ENCODE data around the gene PODXL. TPM values are rescaled to one million over a fixed set of nuclear protein-coding genes. Genes with fewer than 3 reads are reported as not detected.

Gene PODXL
- total RNA-seq, 3 donors from 2014 or later, result 20.3 to 55.6 (median 33.1) TPM

- no peak for DNase-seq (ENCODE audit: low spot score in 2 of 2)
- peak overlapping the region in 1 of 2 donors; percentile 48 for H3K27ac ChIP-seq
- peak overlapping the region; percentile 63 to 96 (median 68) for H3K4me3 ChIP-seq
- no peak for TF ChIP-seq CTCF (IDR thresholded peaks at IDR 0.05)
- no peak for TF ChIP-seq POLR2A (IDR thresholded peaks at IDR 0.05)
- no peak for TF ChIP-seq POLR2AphosphoS5 (IDR thresholded peaks at IDR 0.05)
- no peaks in the 10 kb centered on the region for H3K36me3 ChIP-seq
- H3K27me3 ChIP-seq, result no peaks in the 10 kb centered on the region
- peaks cover 0 to 5% of the 10 kb centered on the region in 2 donors for H3K4me1 ChIP-seq
- H3K9me3 ChIP-seq, result no peaks in the 10 kb centered on the region
- intact Hi-C loops (cut with DNase I; ENCODE audit: low total_unique reads), result no loop called here
These were observed 2.5 kb downstream of the PODXL start for GRCh38 chr7:131553931-131554330.

- no peaks in the 10 kb centered on the region for H3K27me3 ChIP-seq
- intact Hi-C loops (cut with DNase I; ENCODE audit: low total_unique reads), result no loop called here
- peak overlapping the region in 1 of 2 donors; percentile 43 for H3K27ac ChIP-seq
These were observed 4.4 kb downstream of the PODXL start for GRCh38 chr7:131552053-131552452.

GRCh38 chr7:131550846-131551245 is 5.6 kb downstream of the PODXL start:
- H3K4me1 ChIP-seq, result no peaks in the 10 kb centered on the region
- intact Hi-C loops (cut with DNase I; ENCODE audit: low total_unique reads), result no loop called here
- H3K27me3 ChIP-seq, result no peaks in the 10 kb centered on the region
- no peaks in the 10 kb centered on the region for H3K36me3 ChIP-seq
- no peak overlapping the region for H3K4me3 ChIP-seq
- no peaks in the 10 kb centered on the region for H3K9me3 ChIP-seq
- peak overlapping the region in 1 of 2 donors; percentile 0 for H3K27ac ChIP-seq
- TF ChIP-seq CTCF (IDR thresholded peaks at IDR 0.05) (no peak), POLR2A (IDR thresholded peaks at IDR 0.05) (no peak), POLR2AphosphoS5 (IDR thresholded peaks at IDR 0.05) (no peak)
- DNase-seq (ENCODE audit: low spot score in 2 of 2), result no peak

More at GRCh38 chr7:131552053-131552452, 4.4 kb downstream of the PODXL start:
- no peaks in the 10 kb centered on the region for H3K9me3 ChIP-seq
- TF ChIP-seq CTCF (IDR thresholded peaks at IDR 0.05), result no peak
- no peak for TF ChIP-seq POLR2AphosphoS5 (IDR thresholded peaks at IDR 0.05)
- no peak for TF ChIP-seq POLR2A (IDR thresholded peaks at IDR 0.05)
- DNase-seq (ENCODE audit: low spot score in 2 of 2), result no peak
- no peaks in the 10 kb centered on the region for H3K36me3 ChIP-seq
- peaks cover 0 to 2% of the 10 kb centered on the region in 2 donors for H3K4me1 ChIP-seq
- no peak overlapping the region for H3K4me3 ChIP-seq

GRCh38 chr7:131548371-131548770 is 8.1 kb downstream of the PODXL start:
- no peak overlapping the region for H3K4me3 ChIP-seq
- H3K36me3 ChIP-seq, result no peaks in the 10 kb centered on the region
- intact Hi-C loops (cut with DNase I; ENCODE audit: low total_unique reads), result no loop called here
- H3K4me1 ChIP-seq, result no peaks in the 10 kb centered on the region
- TF ChIP-seq CTCF (IDR thresholded peaks at IDR 0.05) (no peak), POLR2AphosphoS5 (IDR thresholded peaks at IDR 0.05) (no peak), POLR2A (IDR thresholded peaks at IDR 0.05) (no peak)
- no peaks in the 10 kb centered on the region for H3K27me3 ChIP-seq
- DNase-seq (ENCODE audit: low spot score in 2 of 2), result no peak
- no peak overlapping the region for H3K27ac ChIP-seq
- H3K9me3 ChIP-seq, result no peaks in the 10 kb centered on the region

GRCh38 chr7:131547589-131547988 is 8.8 kb downstream of the PODXL start:
- TF ChIP-seq POLR2AphosphoS5 (IDR thresholded peaks at IDR 0.05) (no peak), POLR2A (IDR thresholded peaks at IDR 0.05) (no peak), CTCF (IDR thresholded peaks at IDR 0.05) (no peak)
- intact Hi-C loops (cut with DNase I; ENCODE audit: low total_unique reads), result no loop called here
- peak overlapping the region in 1 of 2 donors; percentile 12 for H3K27ac ChIP-seq

More at GRCh38 chr7:131547589-131547988, 8.8 kb downstream of the PODXL start:
- no peak for DNase-seq (ENCODE audit: low spot score in 2 of 2)
- H3K27me3 ChIP-seq, result no peaks in the 10 kb centered on the region
- no peaks in the 10 kb centered on the region for H3K36me3 ChIP-seq
- no peaks in the 10 kb centered on the region for H3K9me3 ChIP-seq
- no peak overlapping the region for H3K4me3 ChIP-seq
- H3K4me1 ChIP-seq, result no peaks in the 10 kb centered on the region
